Measurements from ENCODE around the gene PRM3. TPM values are rescaled to one million over a fixed set of nuclear protein-coding genes. Genes with fewer than 3 reads are reported as not detected.

The PRM3 gene
- total and polyA plus RNA-seq, 9 donors, result not detected

DNA sequence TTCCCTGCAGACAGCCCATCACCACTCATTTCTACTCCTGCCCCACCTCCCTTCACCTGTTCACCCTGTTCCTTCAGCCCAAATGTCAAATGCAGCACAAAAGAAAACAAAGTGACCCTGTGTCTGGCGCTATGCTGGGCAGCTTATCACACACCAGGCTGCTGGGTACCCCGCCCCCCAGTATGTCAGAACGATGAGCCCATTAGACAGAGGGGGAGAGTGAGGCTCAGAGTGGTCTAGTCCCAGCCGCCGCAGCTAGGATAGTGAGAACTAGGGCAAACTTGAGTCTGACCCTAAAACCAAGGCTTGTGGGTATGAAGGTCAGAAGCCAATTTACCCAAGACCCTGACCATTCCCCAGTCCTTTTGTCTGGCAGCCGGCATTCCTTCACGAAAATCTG is 8.3 kb downstream of the PRM3 start:
- intact Hi-C loops (cut with DNase I), result no loop called here
- no peaks in the 10 kb centered on the region for H3K4me1 ChIP-seq (ENCODE audit: insufficient read depth)
- H3K4me3 ChIP-seq, result no peak overlapping the region
- no peaks in the 10 kb centered on the region for H3K36me3 ChIP-seq
- WGBS, 3 donors, result 89 to 91% (median 90%) methylated on average over 7 of the region's 7 CpGs
- no peak for TF ChIP-seq EP300 (IDR thresholded peaks at IDR 0.05)
- TF ChIP-seq, protein P1, sequence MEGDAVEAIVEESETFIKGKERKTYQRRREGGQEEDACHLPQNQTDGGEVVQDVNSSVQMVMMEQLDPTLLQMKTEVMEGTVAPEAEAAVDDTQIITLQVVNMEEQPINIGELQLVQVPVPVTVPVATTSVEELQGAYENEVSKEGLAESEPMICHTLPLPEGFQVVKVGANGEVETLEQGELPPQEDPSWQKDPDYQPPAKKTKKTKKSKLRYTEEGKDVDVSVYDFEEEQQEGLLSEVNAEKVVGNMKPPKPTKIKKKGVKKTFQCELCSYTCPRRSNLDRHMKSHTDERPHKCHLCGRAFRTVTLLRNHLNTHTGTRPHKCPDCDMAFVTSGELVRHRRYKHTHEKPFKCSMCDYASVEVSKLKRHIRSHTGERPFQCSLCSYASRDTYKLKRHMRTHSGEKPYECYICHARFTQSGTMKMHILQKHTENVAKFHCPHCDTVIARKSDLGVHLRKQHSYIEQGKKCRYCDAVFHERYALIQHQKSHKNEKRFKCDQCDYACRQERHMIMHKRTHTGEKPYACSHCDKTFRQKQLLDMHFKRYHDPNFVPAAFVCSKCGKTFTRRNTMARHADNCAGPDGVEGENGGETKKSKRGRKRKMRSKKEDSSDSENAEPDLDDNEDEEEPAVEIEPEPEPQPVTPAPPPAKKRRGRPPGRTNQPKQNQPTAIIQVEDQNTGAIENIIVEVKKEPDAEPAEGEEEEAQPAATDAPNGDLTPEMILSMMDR (IDR thresholded peaks at IDR 0.05), result no peak
- TF ChIP-seq POLR2A (IDR thresholded peaks at IDR 0.05), result no peak
- H3K27ac ChIP-seq, result no peak overlapping the region
- no peaks in the 10 kb centered on the region for H3K27me3 ChIP-seq
- H3K9me3 ChIP-seq, result no peaks in the 10 kb centered on the region
- no peak for DNase-seq

DNA sequence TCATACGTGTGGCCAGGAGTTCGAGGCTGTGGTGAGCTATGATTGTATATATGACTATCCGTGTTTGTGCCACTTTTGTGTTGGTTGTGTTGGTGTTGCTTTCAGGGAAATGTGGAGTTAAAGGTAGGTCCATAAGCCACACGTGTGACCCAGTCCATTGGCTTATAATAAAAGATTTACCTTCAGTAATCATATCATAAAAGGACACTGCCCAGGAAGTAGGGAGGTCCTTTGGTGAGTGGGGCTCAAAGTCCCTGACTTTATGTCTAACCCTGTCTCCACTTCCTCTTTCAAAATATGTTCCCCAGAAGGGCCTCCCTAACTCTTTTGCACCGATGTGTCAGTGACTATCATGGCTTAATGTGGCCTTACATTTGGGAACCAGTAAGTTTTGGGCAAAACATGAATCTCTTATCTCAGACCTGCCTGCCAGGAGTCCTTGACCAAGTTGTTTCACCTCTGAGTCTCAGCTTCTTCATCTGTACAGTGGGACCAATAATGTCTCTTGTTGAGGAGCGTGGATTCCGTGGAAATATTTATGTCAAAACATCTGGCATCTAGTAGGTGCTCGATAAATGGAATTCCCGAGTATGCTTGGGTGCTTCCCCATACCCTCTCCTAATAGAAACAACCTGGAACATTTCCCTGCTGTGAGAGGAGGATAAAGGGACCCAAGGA is 9.1 kb downstream of the PRM3 start:
- WGBS, 3 donors, result 80 to 81% (median 81%) methylated on average over 9 of the region's 9 CpGs
- H3K4me3 ChIP-seq, result no peak overlapping the region
- H3K27me3 ChIP-seq, result no peaks in the 10 kb centered on the region
- no peak for DNase-seq
- no peak overlapping the region for H3K27ac ChIP-seq
- H3K36me3 ChIP-seq, result no peaks in the 10 kb centered on the region
- no peaks in the 10 kb centered on the region for H3K9me3 ChIP-seq
- no peaks in the 10 kb centered on the region for H3K4me1 ChIP-seq (ENCODE audit: insufficient read depth)
- intact Hi-C loops (cut with DNase I), result loop anchor here in 1 of 4 donors (5.0 kb wide), 1 partner anchor 58 kb away; no protein-coding TSS in a partner anchor
- TF ChIP-seq, protein P1 (IDR thresholded peaks at IDR 0.05), result no peak
- TF ChIP-seq EP300 (IDR thresholded peaks at IDR 0.05), result no peak

DNA sequence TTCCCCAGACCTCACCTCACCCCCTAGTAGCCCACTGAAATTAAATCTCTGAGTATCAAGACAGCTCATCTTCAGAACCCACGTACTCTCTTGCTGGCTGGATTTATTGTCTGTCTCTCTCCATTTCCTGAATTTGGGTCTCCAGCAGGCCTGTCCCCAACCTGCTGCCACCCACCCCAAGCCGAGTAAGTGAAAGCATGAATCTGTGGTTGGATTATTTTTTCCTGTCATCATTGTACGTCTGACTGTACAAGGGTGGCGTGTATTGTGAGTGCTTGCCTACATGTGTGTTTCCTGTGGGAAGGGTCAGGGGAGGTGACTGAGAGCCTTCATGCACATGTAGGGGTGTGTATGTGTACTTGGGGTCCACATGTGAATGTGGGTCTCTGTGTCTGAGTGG is 9.7 kb downstream of the PRM3 start:
- Histone ChIP-seq H3K4me3 (no peak overlapping the region), H3K27ac (no peak overlapping the region), H3K4me1 (ENCODE audit: insufficient read depth) (no peaks in the 10 kb centered on the region), H3K36me3 (no peaks in the 10 kb centered on the region), H3K9me3 (no peaks in the 10 kb centered on the region), H3K27me3 (no peaks in the 10 kb centered on the region)
- 84 to 85% (median 84%) methylated on average over 4 of the region's 4 CpGs for WGBS, 3 donors
- TF ChIP-seq, protein P1 (IDR thresholded peaks at IDR 0.05), result no peak
- TF ChIP-seq POLR2A (IDR thresholded peaks at IDR 0.05) (no peak), EP300 (IDR thresholded peaks at IDR 0.05) (no peak)
- no peak for DNase-seq
- intact Hi-C loops (cut with DNase I), result loop anchor here in 1 of 4 donors (5.0 kb wide), 1 partner anchor 59 kb away; no protein-coding TSS in a partner anchor

DNA sequence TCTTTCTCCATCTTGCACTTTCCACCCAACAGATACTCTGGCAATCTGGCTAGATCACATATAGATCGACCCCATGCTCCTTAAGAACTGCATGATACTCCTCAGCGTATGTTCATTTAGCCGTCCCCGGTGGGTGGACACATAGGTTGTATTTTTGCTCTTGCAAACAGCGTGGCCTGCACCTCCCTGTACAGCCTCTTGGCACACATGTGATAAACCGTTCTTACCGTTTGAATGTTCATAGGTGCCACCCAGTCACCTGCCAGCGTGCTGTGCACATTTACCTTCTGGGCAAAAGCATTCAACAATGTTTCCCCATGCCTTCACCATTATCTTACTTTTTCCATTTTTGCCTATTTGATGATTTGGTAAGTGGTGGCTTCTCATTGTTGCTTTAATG is 10.5 kb downstream of the PRM3 start:
- intact Hi-C loops (cut with DNase I), result loop anchor here in 1 of 4 donors (5.0 kb wide), 1 partner anchor 59 kb away; no protein-coding TSS in a partner anchor
- Histone ChIP-seq H3K36me3 (no peaks in the 10 kb centered on the region), H3K4me1 (ENCODE audit: insufficient read depth) (no peaks in the 10 kb centered on the region), H3K27me3 (no peaks in the 10 kb centered on the region), H3K27ac (no peak overlapping the region), H3K9me3 (no peaks in the 10 kb centered on the region), H3K4me3 (no peak overlapping the region)
- TF ChIP-seq EP300 (IDR thresholded peaks at IDR 0.05), result no peak
- TF ChIP-seq POLR2A (IDR thresholded peaks at IDR 0.05), result no peak
- TF ChIP-seq, protein P1 (IDR thresholded peaks at IDR 0.05), result no peak
- WGBS, 3 donors, result 88 to 90% (median 88%) methylated on average over 8 of the region's 8 CpGs
- DNase-seq, result no peak

All from ovary (tissue), 9 donors.